H9 (cell line): ENCODE measurements around the gene PCDH9. TPM values are rescaled to one million over a fixed set of nuclear protein-coding genes. Genes with fewer than 3 reads are reported as not detected.

Source experiments
- DNase-seq: peaks from one replicate; pipeline ENCODE4 v3.0.0-alpha.2; 2017
- H2AFZ ChIP-seq: one replicate; pipeline ENCODE4 v1.6.1; 2013; ENCODE audit warnings: mild to moderate bottlenecking, low read length, control low read depth, moderate library complexity
- H2AK5ac ChIP-seq: 2 replicates; pipeline ENCODE4 v1.6.1; 2013; ENCODE audit warnings: low read length, control low read depth, mixed read lengths; ENCODE audit not compliant: insufficient read length
- H2BK120ac ChIP-seq: one replicate; pipeline ENCODE4 v1.6.1; 2013; ENCODE audit warnings: low read depth, mild to moderate bottlenecking, low read length, control low read depth, inconsistent platforms; ENCODE audit not compliant: poor library complexity, severe bottlenecking
- H2BK12ac ChIP-seq: 2 replicates; pipeline ENCODE4 v1.6.1; 2013; ENCODE audit warnings: low read length, control low read depth, mixed read lengths, low read depth; ENCODE audit not compliant: insufficient read length
- H2BK15ac ChIP-seq: 2 replicates; pipeline ENCODE4 v1.6.1; 2013; ENCODE audit warnings: low read depth, low read length, control low read depth
- H2BK20ac ChIP-seq: one replicate; pipeline ENCODE4 v1.6.1; 2013; ENCODE audit warnings: low read depth, mild to moderate bottlenecking, low read length, control low read depth, inconsistent platforms; ENCODE audit not compliant: poor library complexity, severe bottlenecking
- H2BK5ac ChIP-seq: 2 replicates; pipeline ENCODE4 v1.6.1; 2013; ENCODE audit warnings: low read length, control low read depth, mixed read lengths; ENCODE audit not compliant: insufficient read length
- H3K14ac ChIP-seq: 2 replicates; pipeline ENCODE4 v1.6.1; 2013; ENCODE audit warnings: low read length, control low read depth; ENCODE audit not compliant: insufficient read depth
- H3K18ac ChIP-seq: 2 replicates; pipeline ENCODE4 v1.6.1; 2013; ENCODE audit warnings: low read depth, mild to moderate bottlenecking, mixed read lengths, low read length, control low read depth; ENCODE audit not compliant: insufficient read length
- H3K23ac ChIP-seq: 2 replicates; pipeline ENCODE4 v1.6.1; 2013; ENCODE audit warnings: low read length, control low read depth, mixed read lengths, low read depth; ENCODE audit not compliant: insufficient read length
- H3K23me2 ChIP-seq: 2 replicates; pipeline ENCODE4 v1.6.1; 2013; ENCODE audit warnings: low read depth, mild to moderate bottlenecking, mixed read lengths, low read length, control low read depth; ENCODE audit not compliant: insufficient read length, poor library complexity, severe bottlenecking
- H3K27ac ChIP-seq: 2 replicates; pipeline ENCODE4 v1.5.1; 2013; ENCODE audit warnings: low read length, control low read depth, mixed read lengths, low read depth; ENCODE audit not compliant: insufficient read length
- H3K27me3 ChIP-seq: 2 replicates; pipeline ENCODE4 v1.6.1; 2013; ENCODE audit warnings: low read length, control low read depth, inconsistent platforms; ENCODE audit not compliant: insufficient read depth
- H3K4ac ChIP-seq: 2 replicates; pipeline ENCODE4 v1.6.1; 2013; ENCODE audit warnings: low read depth, mild to moderate bottlenecking, control low read depth, inconsistent platforms, low read length, moderate library complexity
- H3K4me1 ChIP-seq: 2 replicates; pipeline ENCODE4 v1.6.1; 2013; ENCODE audit warnings: low read length, control low read depth, inconsistent platforms; ENCODE audit not compliant: insufficient read depth
- H3K4me2 ChIP-seq: 2 replicates; pipeline ENCODE4 v1.6.1; 2013; ENCODE audit warnings: low read length, control low read depth, mixed read lengths; ENCODE audit not compliant: insufficient read length, insufficient read depth
- H3K56ac ChIP-seq: 2 replicates; pipeline ENCODE4 v1.6.1; 2013; ENCODE audit warnings: low read depth, mild to moderate bottlenecking, mixed read lengths, low read length, control low read depth; ENCODE audit not compliant: insufficient read length
- H3K79me1 ChIP-seq: 2 replicates; pipeline ENCODE4 v1.6.1; 2013; ENCODE audit warnings: low read depth, mild to moderate bottlenecking, moderate library complexity, low read length, control low read depth, inconsistent platforms; ENCODE audit not compliant: insufficient read depth, poor library complexity, severe bottlenecking
- H3K79me2 ChIP-seq: 2 replicates; pipeline ENCODE4 v1.6.1; 2013; ENCODE audit warnings: low read length, control low read depth, inconsistent platforms; ENCODE audit not compliant: insufficient read depth
- H3K9ac ChIP-seq: 2 replicates; pipeline ENCODE4 v1.6.1; 2013; ENCODE audit warnings: low read length, control low read depth, mixed read lengths; ENCODE audit not compliant: insufficient read length; ENCODE audit errors: extremely low read depth
- H3K9me3 ChIP-seq: one replicate; pipeline ENCODE4 v1.6.1; 2013; ENCODE audit warnings: low read depth, low read length, inconsistent platforms; ENCODE audit not compliant: control insufficient read depth
- H3T11ph ChIP-seq: one replicate; pipeline ENCODE4 v1.6.1; 2013; ENCODE audit warnings: mild to moderate bottlenecking, low read length, control low read depth, inconsistent platforms
- H4K20me1 ChIP-seq: one replicate; pipeline ENCODE4 v1.6.1; 2013; ENCODE audit not compliant: control insufficient read depth, insufficient read length, insufficient read depth
- H4K5ac ChIP-seq: 2 replicates; pipeline ENCODE4 v1.6.1; 2013; ENCODE audit warnings: low read depth, mild to moderate bottlenecking, mixed read lengths, low read length, control low read depth; ENCODE audit not compliant: insufficient read length
- H4K8ac ChIP-seq: replicated peaks from 2 replicates; pipeline ENCODE4 v1.6.1; 2013; ENCODE audit warnings: low read length, control low read depth, mixed read lengths, low read depth; ENCODE audit not compliant: insufficient read length
- H4K91ac ChIP-seq: 2 replicates; pipeline ENCODE4 v1.6.1; 2013; ENCODE audit warnings: low read depth, mild to moderate bottlenecking, moderate library complexity, mixed read lengths, low read length, control low read depth; ENCODE audit not compliant: insufficient read length
- H3K27ac Mint-ChIP-seq, 3 experiments: 2 replicates in 2 of 3; 3 replicates in 1 of 3; pipeline ENCODE4 v1.8.0; 2020 to 2021; ENCODE audit warnings: mixed read lengths in 3 of 3, mild to moderate bottlenecking in 1 of 3, moderate library complexity in 1 of 3
- H3K27me3 Mint-ChIP-seq: 2 replicates; pipeline ENCODE4 v1.8.0; 2021; ENCODE audit warnings: low read depth, mild to moderate bottlenecking, moderate library complexity, mixed read lengths
- H3K36me3 Mint-ChIP-seq, 3 experiments: 2 replicates in 2 of 3; 3 replicates in 1 of 3; pipeline ENCODE4 v1.8.0; 2020 to 2021; ENCODE audit warnings: low read depth in 3 of 3, mixed read lengths in 3 of 3; ENCODE audit not compliant: insufficient read depth in 1 of 3
- H3K4me1 Mint-ChIP-seq, 2 experiments: 2 replicates each; pipeline ENCODE4 v1.8.0; 2020; ENCODE audit warnings: mixed read lengths in 2 of 2
- H3K4me3 Mint-ChIP-seq, 2 experiments: 2 replicates in 1 of 2; 3 replicates in 1 of 2; pipeline ENCODE4 v1.8.0; 2020 to 2021; ENCODE audit warnings: mild to moderate bottlenecking in 2 of 2, mixed read lengths in 2 of 2, moderate library complexity in 1 of 2
- H3K9me3 Mint-ChIP-seq, 2 experiments: 2 replicates in 1 of 2; 3 replicates in 1 of 2; pipeline ENCODE4 v1.8.0; 2020; ENCODE audit warnings: mild to moderate bottlenecking in 2 of 2, mixed read lengths in 2 of 2, moderate library complexity in 1 of 2
- CTCF ChIP-seq: fragments of 200-600 bp; sonication (generic); conservative IDR thresholded peaks from 3 replicates; pipeline ENCODE4 v1.8.0; 2021; ENCODE audit warnings: antibody characterized with exemption, mild to moderate bottlenecking
- WGBS: extraction: QIAGEN DNeasy Blood & Tissue Kit; methylation state at CpG from one replicate; pipeline ENCODE4 v1.1.7; 2013; ENCODE audit warnings: missing lambda C conversion rate, low lambda C conversion rate, mixed read lengths; ENCODE audit not compliant: insufficient read length; ENCODE audit errors: extremely low coverage; 5-methylcytosine and 5-hydroxymethylcytosine counted together
- total RNA-seq: library from RNA; stranded (reverse); gene quantifications from 2 replicates; pipeline ENCODE4 v1.2.1, GENCODE V29; 2021

The PCDH9 gene
- total RNA-seq, 1 experiment from 2014 or later, result 0.11 TPM

DNA sequence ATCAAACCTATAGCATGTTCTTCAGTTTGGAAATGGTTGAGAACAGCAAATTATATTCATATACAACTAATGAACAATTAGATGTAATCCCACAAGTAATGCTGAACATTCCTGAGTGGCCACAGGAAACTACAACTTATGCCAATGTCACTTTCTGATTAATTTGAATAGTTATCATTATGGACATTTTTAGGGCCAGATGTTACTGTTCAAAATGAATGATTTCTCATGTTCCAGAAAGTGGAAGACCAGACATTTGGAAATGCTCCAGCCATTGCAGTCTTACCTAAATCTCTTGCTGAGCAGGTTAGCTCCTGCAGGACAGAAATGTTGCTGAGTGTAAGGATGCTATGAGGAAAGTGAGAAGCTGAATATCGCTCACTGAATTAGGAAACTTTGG lies 819.8 kb downstream of the PCDH9 start:
- Histone ChIP-seq H3K27me3 (no peaks in the 10 kb centered on the region), H4K5ac (no peak overlapping the region), H3K4me1 (no peaks in the 10 kb centered on the region; the same call in 1 of the 2 replicates), H3K14ac (no peak overlapping the region), H3K56ac (no peak overlapping the region), H2AK5ac (no peak overlapping the region), H3K18ac (no peak overlapping the region), H3K4ac (no peak overlapping the region), H4K91ac (no peak overlapping the region), H3K9ac (no peak overlapping the region), H2AFZ (no peak overlapping the region), H3K79me2 (no peaks in the 10 kb centered on the region), H3K9me3 (no peaks in the 10 kb centered on the region), H2BK5ac (no peak overlapping the region), H4K8ac (no peak overlapping the region), H3T11ph (no peak overlapping the region), H3K27ac (no peak overlapping the region), H2BK20ac (no peak overlapping the region), H4K20me1 (no peaks in the 10 kb centered on the region), H2BK120ac (no peak overlapping the region), H3K23me2 (no peaks in the 10 kb centered on the region), H3K79me1 (no peaks in the 10 kb centered on the region), H3K4me2 (no peak overlapping the region), H3K23ac (no peak overlapping the region), H2BK15ac (no peak overlapping the region), H2BK12ac (no peak overlapping the region)
- TF ChIP-seq CTCF, result no peak
- H3K9me3 Mint-ChIP-seq, result no peaks in the 10 kb centered on the region
- H3K4me3 Mint-ChIP-seq, result no peak overlapping the region
- H3K36me3 Mint-ChIP-seq, result no peaks in the 10 kb centered on the region
- H3K27me3 Mint-ChIP-seq, result no peaks in the 10 kb centered on the region
- peaks cover 6 to 12% of the 10 kb centered on the region in 2 experiments for H3K4me1 Mint-ChIP-seq
- WGBS, result no CpG with 5 or more reads among the region's 1 CpG
- DNase-seq, result no peak
- no peak overlapping the region for H3K27ac Mint-ChIP-seq
